ENCODE data around the gene ACTR3C. TPM values are rescaled to one million over a fixed set of nuclear protein-coding genes. Genes with fewer than 3 reads are reported as not detected.

The ACTR3C gene
- total and polyA plus RNA-seq, 2 experiments from 2014 or later, result 1.5 to 3.5 TPM

DNA sequence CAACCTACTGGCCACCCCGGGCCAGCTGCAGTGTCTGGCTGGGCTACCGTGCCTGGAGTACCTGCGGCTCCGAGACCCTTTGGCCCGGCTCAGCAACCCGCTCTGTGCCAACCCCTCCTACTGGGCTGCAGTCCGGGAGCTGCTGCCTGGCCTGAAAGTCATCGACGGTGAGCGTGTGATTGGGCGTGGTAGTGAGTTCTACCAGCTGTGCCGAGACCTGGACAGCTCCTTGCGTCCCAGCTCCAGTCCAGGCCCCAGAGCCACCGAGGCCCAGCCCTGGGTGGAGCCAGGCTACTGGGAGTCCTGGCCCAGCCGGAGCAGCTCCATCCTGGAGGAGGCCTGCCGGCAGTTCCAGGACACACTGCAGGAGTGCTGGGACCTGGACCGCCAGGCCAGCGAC is 13.8 kb upstream of the ACTR3C start:
- Histone ChIP-seq H3K27me3 (ENCODE audit: insufficient read depth) (peaks cover 5% of the 10 kb centered on the region), H3K4me1 (ENCODE audit: insufficient read depth) (peaks cover 40% of the 10 kb centered on the region), H3K9me2 (ENCODE audit: insufficient read depth) (no peaks in the 10 kb centered on the region), H3K36me3 (ENCODE audit: insufficient read depth) (peaks cover 4% of the 10 kb centered on the region; the same call in 1 of the 2 replicates), H3K4me3 (no peak overlapping the region), H2AFZ (no peak overlapping the region), H3F3A (replicated peaks; ENCODE audit: low read depth) (peaks cover 22% of the 10 kb centered on the region), H4K20me1 (replicated peaks; ENCODE audit: insufficient read depth) (no peaks in the 10 kb centered on the region; the same call in 1 of the 2 replicates), H3K4me2 (no peak overlapping the region), H3K27ac (ENCODE audit: low read depth) (no peak overlapping the region), H3K79me2 (replicated peaks; ENCODE audit: insufficient read depth) (peaks cover 34% of the 10 kb centered on the region)
- Mint-ChIP-seq H3K27me3 (ENCODE audit: insufficient read depth, low read depth, poor library complexity) (peaks cover 30% of the 10 kb centered on the region), H3K4me1 (peaks cover 70% of the 10 kb centered on the region), H3K4me3 (no peak overlapping the region), H3K36me3 (ENCODE audit: low read depth) (peaks cover 65% of the 10 kb centered on the region), H3K27ac (no peak overlapping the region), H3K9me3 (no peaks in the 10 kb centered on the region)
- TF ChIP-seq ZNF331 (CRISPR knock-in tag; IDR thresholded peaks at IDR 0.05; ENCODE audit: low read depth) (no peak), EZH2 (IDR thresholded peaks at IDR 0.05; ENCODE audit: low read depth, unreplicated experiment) (no peak), POLR2AphosphoS5 (IDR thresholded peaks at IDR 0.05; ENCODE audit: low read depth) (no peak; the same call in 1 of the 2 replicates), JUNB (IDR thresholded peaks at IDR 0.05; ENCODE audit: unreplicated experiment) (no peak), NANOG (IDR thresholded peaks at IDR 0.05; ENCODE audit: borderline replicate concordance) (no peak), CREB1 (CRISPR knock-in tag; IDR thresholded peaks at IDR 0.05; ENCODE audit: low read depth) (no peak), ZNF114 (CRISPR knock-in tag; IDR thresholded peaks at IDR 0.05) (no peak), STAT1 (IDR thresholded peaks at IDR 0.05; ENCODE audit: unreplicated experiment) (no peak), EZH2phosphoT487 (IDR thresholded peaks at IDR 0.05; ENCODE audit: unreplicated experiment) (no peak)
- TF ChIP-seq, protein P1, sequence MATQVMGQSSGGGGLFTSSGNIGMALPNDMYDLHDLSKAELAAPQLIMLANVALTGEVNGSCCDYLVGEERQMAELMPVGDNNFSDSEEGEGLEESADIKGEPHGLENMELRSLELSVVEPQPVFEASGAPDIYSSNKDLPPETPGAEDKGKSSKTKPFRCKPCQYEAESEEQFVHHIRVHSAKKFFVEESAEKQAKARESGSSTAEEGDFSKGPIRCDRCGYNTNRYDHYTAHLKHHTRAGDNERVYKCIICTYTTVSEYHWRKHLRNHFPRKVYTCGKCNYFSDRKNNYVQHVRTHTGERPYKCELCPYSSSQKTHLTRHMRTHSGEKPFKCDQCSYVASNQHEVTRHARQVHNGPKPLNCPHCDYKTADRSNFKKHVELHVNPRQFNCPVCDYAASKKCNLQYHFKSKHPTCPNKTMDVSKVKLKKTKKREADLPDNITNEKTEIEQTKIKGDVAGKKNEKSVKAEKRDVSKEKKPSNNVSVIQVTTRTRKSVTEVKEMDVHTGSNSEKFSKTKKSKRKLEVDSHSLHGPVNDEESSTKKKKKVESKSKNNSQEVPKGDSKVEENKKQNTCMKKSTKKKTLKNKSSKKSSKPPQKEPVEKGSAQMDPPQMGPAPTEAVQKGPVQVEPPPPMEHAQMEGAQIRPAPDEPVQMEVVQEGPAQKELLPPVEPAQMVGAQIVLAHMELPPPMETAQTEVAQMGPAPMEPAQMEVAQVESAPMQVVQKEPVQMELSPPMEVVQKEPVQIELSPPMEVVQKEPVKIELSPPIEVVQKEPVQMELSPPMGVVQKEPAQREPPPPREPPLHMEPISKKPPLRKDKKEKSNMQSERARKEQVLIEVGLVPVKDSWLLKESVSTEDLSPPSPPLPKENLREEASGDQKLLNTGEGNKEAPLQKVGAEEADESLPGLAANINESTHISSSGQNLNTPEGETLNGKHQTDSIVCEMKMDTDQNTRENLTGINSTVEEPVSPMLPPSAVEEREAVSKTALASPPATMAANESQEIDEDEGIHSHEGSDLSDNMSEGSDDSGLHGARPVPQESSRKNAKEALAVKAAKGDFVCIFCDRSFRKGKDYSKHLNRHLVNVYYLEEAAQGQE (IDR thresholded peaks at IDR 0.05; ENCODE audit: unreplicated experiment), result no peak
- TF ChIP-seq, protein P2, sequence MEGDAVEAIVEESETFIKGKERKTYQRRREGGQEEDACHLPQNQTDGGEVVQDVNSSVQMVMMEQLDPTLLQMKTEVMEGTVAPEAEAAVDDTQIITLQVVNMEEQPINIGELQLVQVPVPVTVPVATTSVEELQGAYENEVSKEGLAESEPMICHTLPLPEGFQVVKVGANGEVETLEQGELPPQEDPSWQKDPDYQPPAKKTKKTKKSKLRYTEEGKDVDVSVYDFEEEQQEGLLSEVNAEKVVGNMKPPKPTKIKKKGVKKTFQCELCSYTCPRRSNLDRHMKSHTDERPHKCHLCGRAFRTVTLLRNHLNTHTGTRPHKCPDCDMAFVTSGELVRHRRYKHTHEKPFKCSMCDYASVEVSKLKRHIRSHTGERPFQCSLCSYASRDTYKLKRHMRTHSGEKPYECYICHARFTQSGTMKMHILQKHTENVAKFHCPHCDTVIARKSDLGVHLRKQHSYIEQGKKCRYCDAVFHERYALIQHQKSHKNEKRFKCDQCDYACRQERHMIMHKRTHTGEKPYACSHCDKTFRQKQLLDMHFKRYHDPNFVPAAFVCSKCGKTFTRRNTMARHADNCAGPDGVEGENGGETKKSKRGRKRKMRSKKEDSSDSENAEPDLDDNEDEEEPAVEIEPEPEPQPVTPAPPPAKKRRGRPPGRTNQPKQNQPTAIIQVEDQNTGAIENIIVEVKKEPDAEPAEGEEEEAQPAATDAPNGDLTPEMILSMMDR (conservative IDR thresholded peaks at IDR 0.05; ENCODE audit: low read depth in 2 of 2), result no peak
- TF ChIP-seq, protein P3, sequence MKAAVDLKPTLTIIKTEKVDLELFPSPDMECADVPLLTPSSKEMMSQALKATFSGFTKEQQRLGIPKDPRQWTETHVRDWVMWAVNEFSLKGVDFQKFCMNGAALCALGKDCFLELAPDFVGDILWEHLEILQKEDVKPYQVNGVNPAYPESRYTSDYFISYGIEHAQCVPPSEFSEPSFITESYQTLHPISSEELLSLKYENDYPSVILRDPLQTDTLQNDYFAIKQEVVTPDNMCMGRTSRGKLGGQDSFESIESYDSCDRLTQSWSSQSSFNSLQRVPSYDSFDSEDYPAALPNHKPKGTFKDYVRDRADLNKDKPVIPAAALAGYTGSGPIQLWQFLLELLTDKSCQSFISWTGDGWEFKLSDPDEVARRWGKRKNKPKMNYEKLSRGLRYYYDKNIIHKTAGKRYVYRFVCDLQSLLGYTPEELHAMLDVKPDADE (IDR thresholded peaks at IDR 0.05), result no peak
- TF ChIP-seq, protein P4, sequence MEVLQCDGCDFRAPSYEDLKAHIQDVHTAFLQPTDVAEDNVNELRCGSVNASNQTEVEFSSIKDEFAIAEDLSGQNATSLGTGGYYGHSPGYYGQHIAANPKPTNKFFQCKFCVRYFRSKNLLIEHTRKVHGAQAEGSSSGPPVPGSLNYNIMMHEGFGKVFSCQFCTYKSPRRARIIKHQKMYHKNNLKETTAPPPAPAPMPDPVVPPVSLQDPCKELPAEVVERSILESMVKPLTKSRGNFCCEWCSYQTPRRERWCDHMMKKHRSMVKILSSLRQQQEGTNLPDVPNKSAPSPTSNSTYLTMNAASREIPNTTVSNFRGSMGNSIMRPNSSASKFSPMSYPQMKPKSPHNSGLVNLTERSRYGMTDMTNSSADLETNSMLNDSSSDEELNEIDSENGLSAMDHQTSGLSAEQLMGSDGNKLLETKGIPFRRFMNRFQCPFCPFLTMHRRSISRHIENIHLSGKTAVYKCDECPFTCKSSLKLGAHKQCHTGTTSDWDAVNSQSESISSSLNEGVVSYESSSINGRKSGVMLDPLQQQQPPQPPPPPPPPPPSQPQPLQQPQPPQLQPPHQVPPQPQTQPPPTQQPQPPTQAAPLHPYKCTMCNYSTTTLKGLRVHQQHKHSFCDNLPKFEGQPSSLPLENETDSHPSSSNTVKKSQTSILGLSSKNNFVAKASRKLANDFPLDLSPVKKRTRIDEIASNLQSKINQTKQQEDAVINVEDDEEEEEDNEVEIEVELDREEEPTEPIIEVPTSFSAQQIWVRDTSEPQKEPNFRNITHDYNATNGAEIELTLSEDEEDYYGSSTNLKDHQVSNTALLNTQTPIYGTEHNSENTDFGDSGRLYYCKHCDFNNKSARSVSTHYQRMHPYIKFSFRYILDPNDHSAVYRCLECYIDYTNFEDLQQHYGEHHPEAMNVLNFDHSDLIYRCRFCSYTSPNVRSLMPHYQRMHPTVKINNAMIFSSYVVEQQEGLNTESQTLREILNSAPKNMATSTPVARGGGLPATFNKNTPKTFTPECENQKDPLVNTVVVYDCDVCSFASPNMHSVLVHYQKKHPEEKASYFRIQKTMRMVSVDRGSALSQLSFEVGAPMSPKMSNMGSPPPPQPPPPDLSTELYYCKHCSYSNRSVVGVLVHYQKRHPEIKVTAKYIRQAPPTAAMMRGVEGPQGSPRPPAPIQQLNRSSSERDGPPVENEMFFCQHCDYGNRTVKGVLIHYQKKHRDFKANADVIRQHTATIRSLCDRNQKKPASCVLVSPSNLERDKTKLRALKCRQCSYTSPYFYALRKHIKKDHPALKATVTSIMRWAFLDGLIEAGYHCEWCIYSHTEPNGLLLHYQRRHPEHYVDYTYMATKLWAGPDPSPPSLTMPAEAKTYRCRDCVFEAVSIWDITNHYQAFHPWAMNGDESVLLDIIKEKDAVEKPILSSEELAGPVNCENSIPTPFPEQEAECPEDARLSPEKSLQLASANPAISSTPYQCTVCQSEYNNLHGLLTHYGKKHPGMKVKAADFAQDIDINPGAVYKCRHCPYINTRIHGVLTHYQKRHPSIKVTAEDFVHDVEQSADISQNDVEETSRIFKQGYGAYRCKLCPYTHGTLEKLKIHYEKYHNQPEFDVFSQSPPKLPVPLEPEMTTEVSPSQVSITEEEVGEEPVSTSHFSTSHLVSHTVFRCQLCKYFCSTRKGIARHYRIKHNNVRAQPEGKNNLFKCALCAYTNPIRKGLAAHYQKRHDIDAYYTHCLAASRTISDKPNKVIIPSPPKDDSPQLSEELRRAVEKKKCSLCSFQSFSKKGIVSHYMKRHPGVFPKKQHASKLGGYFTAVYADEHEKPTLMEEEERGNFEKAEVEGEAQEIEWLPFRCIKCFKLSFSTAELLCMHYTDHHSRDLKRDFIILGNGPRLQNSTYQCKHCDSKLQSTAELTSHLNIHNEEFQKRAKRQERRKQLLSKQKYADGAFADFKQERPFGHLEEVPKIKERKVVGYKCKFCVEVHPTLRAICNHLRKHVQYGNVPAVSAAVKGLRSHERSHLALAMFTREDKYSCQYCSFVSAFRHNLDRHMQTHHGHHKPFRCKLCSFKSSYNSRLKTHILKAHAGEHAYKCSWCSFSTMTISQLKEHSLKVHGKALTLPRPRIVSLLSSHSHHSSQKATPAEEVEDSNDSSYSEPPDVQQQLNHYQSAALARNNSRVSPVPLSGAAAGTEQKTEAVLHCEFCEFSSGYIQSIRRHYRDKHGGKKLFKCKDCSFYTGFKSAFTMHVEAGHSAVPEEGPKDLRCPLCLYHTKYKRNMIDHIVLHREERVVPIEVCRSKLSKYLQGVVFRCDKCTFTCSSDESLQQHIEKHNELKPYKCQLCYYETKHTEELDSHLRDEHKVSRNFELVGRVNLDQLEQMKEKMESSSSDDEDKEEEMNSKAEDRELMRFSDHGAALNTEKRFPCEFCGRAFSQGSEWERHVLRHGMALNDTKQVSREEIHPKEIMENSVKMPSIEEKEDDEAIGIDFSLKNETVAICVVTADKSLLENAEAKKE (CRISPR knock-in tag; IDR thresholded peaks at IDR 0.05), result no peak
- no peak for ATAC-seq
- DNase-seq (ENCODE audit: low spot score), result no peak
